Femur (tissue), 1 donor: Measurements from ENCODE around the gene SLC17A8.
A peak's percentile ranks its signal among the peaks of the same experiment; 100 is the strongest.
"Not testable (repeated sequence)": the region's sequence is repeated elsewhere in the genome, so short reads cannot be mapped to it uniquely, and the experiment has no call there.

Experiments
- DNase-seq: peaks from one replicate; pipeline ENCODE4 v3.0.0-alpha.2; 2017

The SLC17A8 gene

GRCh38 chr12:100372853-100373640 lies 16.2 kb downstream of the SLC17A8 start:
- no peak for DNase-seq

GRCh38 chr12:100375038-100375735 lies 18.3 kb downstream of the SLC17A8 start:
- DNase-seq, result peak; percentile 85

GRCh38 chr12:100376161-100376560 lies 19.3 kb downstream of the SLC17A8 start:
- DNase-seq, result no peak

GRCh38 chr12:100381379-100381778 lies 24.5 kb downstream of the SLC17A8 start:
- DNase-seq, result no peak

- DNase-seq, result no peak
Measured at GRCh38 chr12:100382338-100382737, 25.5 kb downstream of the SLC17A8 start.

GRCh38 chr12:100383586-100384558 lies 27.0 kb downstream of the SLC17A8 start:
- no peak for DNase-seq

- no peak for DNase-seq
Measured at GRCh38 chr12:100384559-100384935, 27.7 kb downstream of the SLC17A8 start.

- no peak for DNase-seq
Measured at GRCh38 chr12:100388382-100388781, 31.5 kb downstream of the SLC17A8 start.

GRCh38 chr12:100391856-100392255 lies 35.0 kb downstream of the SLC17A8 start:
- DNase-seq, result no peak

- no peak for DNase-seq
Measured at GRCh38 chr12:100393200-100393599, 36.3 kb downstream of the SLC17A8 start.

- no peak for DNase-seq
Measured at GRCh38 chr12:100395811-100396210, 38.9 kb downstream of the SLC17A8 start.

GRCh38 chr12:100398307-100398706 lies 41.4 kb downstream of the SLC17A8 start:
- DNase-seq, result no peak

GRCh38 chr12:100399095-100399494 lies 42.2 kb downstream of the SLC17A8 start:
- DNase-seq, result no peak

- no peak for DNase-seq
Measured at GRCh38 chr12:100401660-100402059, 44.8 kb downstream of the SLC17A8 start.

GRCh38 chr12:100402763-100403162 lies 45.9 kb downstream of the SLC17A8 start:
- no peak for DNase-seq

- DNase-seq, result no peak
Measured at GRCh38 chr12:100403446-100403845, 46.6 kb downstream of the SLC17A8 start.

- peak; percentile 23 for DNase-seq
Measured at GRCh38 chr12:100404769-100405407, 48.0 kb downstream of the SLC17A8 start.

- DNase-seq, result no peak
Measured at GRCh38 chr12:100413001-100413400, 56.1 kb downstream of the SLC17A8 start.

- no peak for DNase-seq
Measured at GRCh38 chr12:100414739-100415138, 57.9 kb downstream of the SLC17A8 start.

GRCh38 chr12:100422646-100423045 lies 65.8 kb downstream of the SLC17A8 start:
- no peak for DNase-seq

- DNase-seq, result no peak
Measured at GRCh38 chr12:100426145-100426544, 69.3 kb downstream of the SLC17A8 start.

GRCh38 chr12:100427078-100427477 lies 70.2 kb downstream of the SLC17A8 start:
- DNase-seq, result no peak

GRCh38 chr12:100430251-100430650 lies 73.4 kb downstream of the SLC17A8 start:
- not testable (repeated sequence) for DNase-seq
